ENCODE results near the gene BAG3.

The BAG3 gene

GRCh38 chr10:119694608-119695007, 43.4 kb downstream of the BAG3 start:
- DNase-seq = no peak

DNA sequence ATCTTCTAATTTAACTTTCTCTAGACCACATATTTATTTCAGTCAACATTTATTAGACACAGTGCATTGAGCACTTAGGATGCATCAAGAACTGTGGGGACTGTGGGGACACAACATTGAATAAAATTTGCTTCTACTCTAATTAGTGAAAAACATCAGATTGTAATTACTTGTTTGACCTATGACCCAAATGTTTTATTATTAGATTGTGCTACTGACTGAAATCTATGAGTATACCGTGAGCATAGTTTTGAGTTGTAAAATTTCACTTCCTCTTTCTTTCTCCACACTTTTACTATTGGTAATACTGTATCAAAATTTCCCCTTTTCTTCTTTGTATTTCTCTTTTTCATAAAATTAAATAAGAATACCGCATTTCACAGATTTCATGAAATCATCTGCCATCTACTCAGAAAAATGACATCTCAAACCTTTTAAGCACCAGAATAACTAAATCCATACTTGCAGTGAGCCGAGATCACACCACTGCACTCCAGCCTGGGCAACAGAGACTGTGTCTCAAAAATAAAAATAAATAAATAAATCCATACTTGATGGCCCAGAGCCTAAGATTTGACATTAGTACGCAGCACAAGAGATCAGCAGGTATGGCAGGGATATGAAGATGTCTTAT, 49.3 kb downstream of the BAG3 start:
- peak; percentile 86 for DNase-seq

DNA sequence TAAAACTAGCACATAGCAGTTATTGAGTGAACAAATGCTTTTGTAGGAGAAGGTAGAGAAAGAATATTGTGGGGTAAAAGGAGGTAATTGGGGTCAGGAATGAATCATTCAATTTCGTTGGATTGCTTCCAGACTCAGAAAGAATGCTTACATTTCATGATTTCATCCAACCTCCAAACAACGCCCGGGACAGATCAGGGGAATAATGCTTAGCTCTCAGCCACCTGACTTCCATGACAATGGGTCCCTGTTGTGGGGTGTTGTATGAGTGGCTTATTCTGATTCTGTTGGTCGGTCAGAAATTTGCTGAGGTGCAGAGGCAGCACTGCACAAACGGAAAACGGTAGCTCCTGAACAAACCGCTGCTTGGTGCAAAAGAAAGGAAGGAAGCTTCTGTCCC, 50.7 kb downstream of the BAG3 start:
- DNase-seq = no peak

- peak; percentile 78 for DNase-seq
Observed at GRCh38 chr10:119702583-119702982, 51.4 kb downstream of the BAG3 start.

DNA sequence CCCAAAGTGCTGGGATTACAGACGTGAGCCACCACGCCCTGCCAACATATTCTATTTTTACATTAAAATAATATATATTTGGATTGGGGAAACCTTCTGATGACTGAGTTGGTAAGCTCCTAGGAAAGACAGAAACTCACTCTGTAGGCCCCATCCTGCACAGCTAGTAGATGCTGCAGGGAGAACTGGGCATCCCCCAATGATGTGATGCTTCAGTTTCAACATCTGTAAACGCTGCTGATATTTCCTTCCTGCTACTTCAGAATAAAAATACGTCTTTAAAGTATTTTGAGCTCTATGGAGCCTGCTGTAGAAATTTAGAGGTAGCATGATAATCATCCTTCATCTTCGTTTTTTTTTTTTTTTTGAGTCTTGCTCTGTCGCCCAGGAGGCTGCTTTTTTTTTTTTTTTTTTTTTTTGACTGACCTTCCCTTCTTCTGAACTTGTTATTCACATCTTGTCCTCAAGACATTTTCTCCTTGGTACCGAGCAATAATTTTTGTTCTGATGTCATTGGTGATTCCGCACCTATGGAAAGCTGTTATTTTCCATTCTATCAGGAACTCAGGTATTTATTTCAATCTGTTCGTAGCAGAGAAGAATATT, 52.8 kb downstream of the BAG3 start:
- DNase-seq = peak; percentile 83

GRCh38 chr10:119705434-119705831, 54.3 kb downstream of the BAG3 start:
- DNase-seq = no peak

- no peak for DNase-seq
Observed at GRCh38 chr10:119706521-119707278, 55.5 kb downstream of the BAG3 start.

DNA sequence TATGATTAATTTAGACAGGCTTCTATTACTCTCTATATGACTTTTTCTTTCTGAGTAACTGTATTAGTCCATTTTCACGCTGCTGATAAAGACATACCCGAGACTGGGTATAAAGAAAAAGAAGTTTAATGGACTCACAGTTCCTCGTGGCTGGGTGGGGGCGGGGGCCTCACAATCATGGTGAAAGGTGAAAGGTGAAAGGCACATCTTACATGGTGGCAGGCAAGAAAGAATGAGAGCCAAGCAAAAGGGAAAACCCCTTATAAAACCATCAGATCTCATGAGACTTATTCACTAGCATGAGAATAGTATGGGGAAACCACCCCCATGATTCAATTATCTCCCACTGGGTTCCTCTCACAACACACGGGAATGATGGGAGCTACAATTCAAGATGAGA, 56.2 kb downstream of the BAG3 start:
- peak; percentile 57 for DNase-seq

DNA sequence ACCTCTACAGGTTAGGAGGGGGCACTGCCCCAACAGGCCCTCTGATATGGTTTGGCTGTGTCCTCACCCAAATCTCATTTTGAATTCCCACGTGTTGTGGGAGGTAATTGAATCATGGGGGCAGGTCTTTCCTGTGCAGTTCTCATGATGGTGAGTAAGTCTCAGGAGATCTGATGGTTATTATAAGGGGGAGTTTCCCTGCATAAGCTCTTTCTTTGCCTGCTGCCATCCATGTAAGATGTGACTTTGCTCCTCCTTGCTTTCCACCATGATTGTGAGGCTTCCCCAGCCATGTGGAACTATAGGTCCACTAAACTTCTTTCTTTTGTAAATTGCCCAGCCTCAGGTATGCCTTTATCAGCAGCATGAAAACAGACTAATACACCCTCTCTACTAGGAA, 59.8 kb downstream of the BAG3 start:
- peak; percentile 38 for DNase-seq

DNA sequence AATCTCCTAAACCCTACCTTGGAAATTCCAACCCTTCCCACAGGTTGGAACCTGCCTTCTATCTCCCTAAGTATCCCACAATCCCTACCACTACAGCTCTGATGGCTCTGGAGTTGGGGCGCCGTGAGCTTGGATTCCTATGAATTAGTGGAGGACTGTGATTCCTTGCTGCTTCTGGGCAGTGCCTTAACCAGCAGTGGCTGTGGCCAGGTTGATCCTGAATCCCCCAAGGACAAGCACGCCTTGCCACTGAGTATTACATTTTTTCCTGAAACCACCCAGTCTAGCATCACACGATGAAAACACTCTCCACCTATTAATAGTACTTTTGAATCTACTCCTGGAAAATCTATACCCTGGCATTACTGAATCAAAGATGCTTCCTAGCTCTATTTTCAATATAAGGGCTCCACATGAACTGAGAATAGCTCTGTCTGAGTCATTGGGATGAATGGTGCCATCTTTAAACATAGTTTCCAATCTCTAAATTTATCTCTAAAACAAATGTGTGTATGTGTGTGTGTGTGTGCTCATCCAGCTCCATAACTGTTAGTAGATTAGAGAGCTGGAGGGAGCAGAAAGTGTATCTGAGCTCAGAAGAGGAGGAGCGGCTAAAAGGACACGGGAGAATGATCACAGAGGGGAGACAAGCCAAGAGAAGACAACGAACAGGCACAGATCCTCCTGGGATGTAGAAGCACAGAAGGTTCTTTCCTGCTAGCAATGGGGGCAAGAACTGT, 62.7 kb downstream of the BAG3 start:
- DNase-seq = no peak

- DNase-seq = no peak
Observed at GRCh38 chr10:119714484-119714816, 63.3 kb downstream of the BAG3 start.

DNA sequence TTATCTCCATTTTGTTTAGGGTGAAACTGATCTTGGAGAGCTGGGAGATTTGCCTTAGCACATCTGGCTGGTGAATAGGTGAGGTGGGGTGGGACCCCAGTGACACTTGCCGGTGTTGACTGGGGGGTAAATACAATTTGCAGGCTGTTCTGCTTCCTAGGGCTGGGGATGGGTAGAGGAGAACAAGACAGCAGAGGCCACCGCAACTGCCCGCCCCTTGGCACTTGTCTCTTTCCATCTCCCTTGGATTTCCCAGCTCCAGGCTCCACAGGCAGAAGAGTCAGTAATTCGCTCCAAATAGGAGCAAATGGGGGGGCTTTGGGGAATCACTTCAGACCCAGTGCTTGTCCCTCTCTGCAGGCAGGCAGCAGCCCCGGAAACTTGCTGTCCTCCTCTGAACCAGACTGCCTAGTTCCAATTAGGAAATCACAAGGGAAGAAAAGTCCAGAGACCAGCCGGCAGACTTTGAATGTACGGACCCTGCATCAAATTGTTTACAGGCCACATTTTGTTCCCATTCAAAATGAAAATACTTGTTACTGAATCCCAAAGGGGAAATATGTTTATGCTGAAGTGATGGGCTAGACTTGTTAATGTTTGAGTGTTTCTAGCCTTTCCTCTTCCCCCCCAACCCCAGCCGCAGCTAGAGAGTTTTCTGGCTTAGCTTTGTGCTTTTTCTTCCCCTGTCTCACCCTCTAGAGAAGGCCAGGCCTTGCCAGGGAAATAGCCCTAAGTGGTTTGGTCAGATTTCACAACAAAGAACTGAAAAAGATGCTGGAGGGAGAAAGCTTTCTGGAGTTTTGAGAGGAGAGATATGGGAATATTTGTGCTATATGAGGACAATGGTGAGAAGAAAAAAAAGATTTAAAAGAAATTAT, 64.7 kb downstream of the BAG3 start:
- DNase-seq = no peak

DNA sequence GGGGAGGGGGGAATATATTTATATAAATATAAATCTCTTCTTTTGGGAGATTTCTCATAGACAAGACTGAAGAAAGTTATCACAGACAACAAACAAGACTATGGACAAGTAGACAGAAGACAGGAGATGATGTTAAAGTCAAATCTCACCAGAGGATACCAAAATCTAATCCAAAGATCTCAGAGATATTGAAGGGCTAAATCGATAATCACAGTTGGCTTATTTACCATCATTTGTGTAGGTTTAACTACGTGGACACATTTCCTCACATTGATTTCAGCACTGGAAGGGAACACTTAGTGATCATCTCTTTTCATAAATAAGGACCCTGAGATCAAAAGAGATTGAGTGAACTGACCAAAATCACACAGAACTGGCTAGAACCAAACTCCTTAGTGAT, 72.0 kb downstream of the BAG3 start:
- DNase-seq = no peak

DNA sequence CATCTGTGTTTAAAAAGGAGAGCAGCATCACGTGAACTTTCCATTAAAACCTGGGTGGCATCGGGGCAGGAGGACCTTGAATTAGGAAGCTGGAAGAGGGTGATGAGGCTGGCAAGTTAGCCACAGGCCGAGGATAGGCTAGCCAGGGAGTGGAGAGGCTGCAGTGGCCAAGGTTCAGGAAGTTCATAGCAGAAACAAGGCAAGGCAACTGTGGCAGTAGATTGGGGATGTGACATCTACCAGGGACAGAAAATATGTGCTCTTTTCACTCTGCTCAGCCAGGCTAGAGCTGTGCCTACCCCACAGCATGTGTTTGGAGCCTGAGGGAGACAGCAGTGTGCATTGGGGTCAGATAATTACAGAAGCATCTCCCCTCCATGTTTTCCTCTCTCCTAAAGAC, 72.4 kb downstream of the BAG3 start:
- DNase-seq = peak; percentile 24

- peak; percentile 80 for DNase-seq
Observed at GRCh38 chr10:119724593-119725516, 73.7 kb downstream of the BAG3 start.

- no peak for DNase-seq
Observed at GRCh38 chr10:119725517-119725827, 74.3 kb downstream of the BAG3 start.

DNA sequence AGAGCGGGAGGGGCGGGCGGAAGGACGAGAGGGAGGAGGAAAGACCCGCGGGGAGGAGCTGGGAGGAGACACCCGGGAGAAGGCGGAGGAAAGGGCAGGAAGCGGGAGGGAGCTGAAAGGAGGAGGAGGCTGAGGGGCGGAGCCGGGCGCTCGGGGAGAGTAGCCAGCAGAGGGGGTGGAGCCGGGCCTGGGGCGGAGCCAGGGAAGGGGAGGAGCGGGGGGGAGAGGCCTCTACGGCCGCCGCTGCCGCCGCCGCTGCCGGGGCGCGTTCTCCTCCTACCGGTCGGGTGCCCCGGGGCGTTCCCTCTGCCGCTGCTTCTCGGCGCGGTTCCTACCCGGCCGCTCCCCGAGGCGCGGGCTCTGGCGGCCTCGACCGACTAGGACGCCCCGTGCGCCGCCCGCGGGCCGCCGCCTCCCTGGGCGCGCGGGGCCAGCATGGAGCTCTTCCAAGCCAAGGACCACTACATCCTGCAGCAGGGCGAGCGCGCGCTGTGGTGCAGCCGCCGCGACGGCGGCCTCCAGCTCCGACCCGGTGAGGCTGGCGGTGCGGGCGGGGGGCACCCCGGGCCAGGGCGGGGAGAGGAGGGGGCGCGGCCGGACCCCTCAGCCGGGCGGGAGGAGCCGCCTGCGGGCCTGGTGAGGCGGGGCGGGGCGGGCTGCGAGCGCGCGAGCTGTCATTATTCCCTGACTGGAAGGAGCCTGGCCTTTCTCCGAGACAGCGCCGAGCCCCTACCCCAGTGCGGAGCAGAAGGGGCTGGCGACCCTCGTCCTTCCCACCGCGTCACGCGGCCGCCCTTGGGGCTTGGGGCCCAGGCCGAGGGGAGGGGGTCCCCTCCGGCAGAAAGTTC, 74.9 kb downstream of the BAG3 start, which contains the start of gene INPP5F:
TSS of gene INPP5F (plus strand) at position 223 of the 848 bp plus-strand sequence. CDS start at position 436, 213 bp downstream.
- DNase-seq = peak; percentile 99

DNA sequence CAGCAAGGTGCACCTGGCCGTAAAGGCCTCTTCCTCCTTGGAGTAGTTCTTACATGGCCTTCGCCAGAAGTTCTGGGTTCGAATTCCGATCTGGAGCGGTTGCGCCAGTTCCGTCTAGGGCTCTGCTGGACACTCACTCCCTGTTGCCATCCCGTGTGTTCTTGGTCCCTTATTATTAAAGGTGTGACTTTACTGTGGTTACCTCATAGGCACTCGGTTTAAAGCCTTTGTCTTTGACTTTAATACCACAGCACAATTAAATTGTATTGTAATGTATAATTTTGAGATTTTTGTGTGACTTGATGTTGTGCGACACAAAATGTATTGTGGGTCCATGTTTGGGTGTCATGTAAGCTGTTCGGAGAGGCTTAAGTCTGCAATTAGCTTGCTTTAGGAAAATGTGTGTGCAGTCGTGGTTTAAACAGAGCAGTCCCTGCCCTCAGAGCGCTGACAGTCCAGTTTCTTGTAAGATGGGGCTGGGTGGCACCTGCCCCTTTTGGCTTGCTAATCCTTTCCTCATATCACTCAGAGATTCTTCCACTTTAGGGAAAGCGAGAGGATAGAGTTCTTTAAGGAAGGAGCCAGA, 75.6 kb downstream of the BAG3 start:
- no peak for DNase-seq

Data from inflammatory macrophage treated with lipopolysaccharide for 4 hours (primary cell).